SK-MEL-5 (cell line): ENCODE measurements around the gene KCNJ2. TPM values are rescaled to one million over a fixed set of nuclear protein-coding genes. Genes with fewer than 3 reads are reported as not detected.

Experiments
- DNase-seq: peaks from one replicate; pipeline ENCODE4 v3.0.0-alpha.2; 2016; ENCODE audit warnings: low read depth, low spot score
- in situ Hi-C: cut with HindIII; loops from 2 replicates; pipeline ENCODE4 v1.10.0; 2016; ENCODE audit warnings: low sequenced_read_pairs, high pct_unique_total_duplicates, low pct_unique_long_range_greater_than_20kb
- polyA plus RNA-seq, 2 experiments: library from polyadenylated mRNA; depleted of rRNA; stranded (reverse); fragments of >200 nt; gene quantifications; 2 replicates each; pipeline ENCODE4 v1.2.3, GENCODE V29; 2015
- total RNA-seq: library from RNA; depleted of rRNA; stranded (reverse); fragments of >200 nt; shearing (Covaris generic); gene quantifications from 2 replicates; pipeline ENCODE4 v1.2.3, GENCODE V29; 2014; rRNA removed

The KCNJ2 gene
- total RNA-seq = 1.0 and 1.2 TPM in 2 replicates
- polyA plus RNA-seq (2015; cell fraction: cytosol; rRNA removed) = 0.16 and 0.36 TPM in 2 replicates
- polyA plus RNA-seq (2015; cell fraction: nucleus; rRNA removed) = 0.09 and 1.4 TPM in 2 replicates

DNA sequence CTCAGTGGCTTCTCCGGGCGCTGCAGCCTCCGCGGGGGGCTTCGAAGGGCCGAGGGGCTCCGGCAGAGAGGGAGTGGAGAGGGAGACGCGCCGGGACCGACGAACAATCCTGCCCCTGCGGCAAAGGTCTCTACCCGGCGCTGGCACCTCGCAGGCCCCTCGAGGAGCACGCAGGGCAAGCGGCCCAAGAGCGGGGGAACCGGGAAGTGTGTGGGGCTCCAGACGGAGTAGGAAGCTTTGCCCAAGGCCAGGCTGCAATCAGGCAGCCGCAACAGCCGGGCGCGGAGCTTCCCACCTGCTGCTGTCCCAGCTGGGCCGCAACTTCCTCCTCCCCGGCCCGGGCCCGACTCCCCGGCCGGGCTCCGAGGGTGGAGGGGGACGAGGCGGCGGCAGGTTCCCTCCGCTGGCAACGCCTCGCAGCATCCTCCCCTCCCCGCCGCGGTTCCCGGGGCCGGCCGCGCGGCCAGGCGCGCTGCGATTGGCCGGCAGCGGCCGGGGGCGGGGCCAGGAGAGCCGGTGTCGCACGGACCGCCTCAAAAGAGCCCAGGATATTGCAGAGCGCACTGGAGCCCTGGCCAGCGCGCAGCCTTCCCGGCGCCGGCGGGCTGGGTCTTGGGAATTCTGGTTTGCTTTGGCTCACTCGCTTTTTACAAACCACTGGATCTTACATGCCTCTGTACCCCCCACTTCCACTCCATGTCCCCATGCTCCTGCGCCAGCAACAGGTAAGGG lies at the start of gene KCNJ2:
KCNJ2 (plus strand) TSS at position 556 of the 732 bp plus-strand sequence. CDS start 5,508 bp downstream, outside the sequence.
- in situ Hi-C loops = no loop called here
- peak; percentile 84 for DNase-seq

DNA sequence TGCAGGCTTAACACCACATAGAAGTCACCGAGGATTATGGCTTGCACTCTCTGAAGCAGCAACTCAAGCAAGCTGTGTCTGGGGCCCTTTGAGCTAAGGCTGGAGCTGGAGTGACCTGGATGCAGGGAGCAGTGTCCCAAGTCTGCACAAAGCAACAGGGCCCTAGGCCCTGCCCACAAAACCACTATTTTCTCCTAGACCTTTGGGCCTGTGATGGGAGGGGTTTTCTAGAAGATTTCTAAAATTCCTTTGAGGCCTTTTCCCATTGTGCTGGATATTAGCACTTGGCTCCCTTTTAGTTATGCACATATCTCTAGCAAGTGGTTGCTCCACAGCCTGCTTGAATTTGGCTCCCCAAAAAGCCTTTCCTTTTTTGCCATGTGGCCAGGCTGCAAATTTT lies 49.8 kb upstream of the KCNJ2 start:
- in situ Hi-C loops = no loop called here
- no peak for DNase-seq

DNA sequence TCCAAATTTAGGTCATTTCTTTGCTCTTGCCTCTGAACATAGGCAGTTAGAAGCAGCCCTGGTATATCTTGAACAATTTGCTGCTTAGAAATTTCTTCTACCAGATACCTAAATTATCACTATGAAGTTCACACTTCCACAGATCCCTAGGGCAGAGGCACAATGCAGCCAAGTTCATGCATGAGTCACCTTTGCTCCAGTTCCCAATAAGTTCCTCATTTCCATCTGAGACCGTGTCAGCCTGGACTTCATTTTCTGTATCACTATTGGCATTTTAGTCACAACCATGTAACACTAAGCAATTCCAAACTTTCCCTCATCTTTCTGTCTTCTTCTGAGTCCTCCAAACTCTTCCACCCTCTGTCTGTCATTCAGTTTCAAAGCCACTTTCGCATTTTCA lies 49.3 kb upstream of the KCNJ2 start:
- in situ Hi-C loops = no loop called here
- DNase-seq = no peak

DNA sequence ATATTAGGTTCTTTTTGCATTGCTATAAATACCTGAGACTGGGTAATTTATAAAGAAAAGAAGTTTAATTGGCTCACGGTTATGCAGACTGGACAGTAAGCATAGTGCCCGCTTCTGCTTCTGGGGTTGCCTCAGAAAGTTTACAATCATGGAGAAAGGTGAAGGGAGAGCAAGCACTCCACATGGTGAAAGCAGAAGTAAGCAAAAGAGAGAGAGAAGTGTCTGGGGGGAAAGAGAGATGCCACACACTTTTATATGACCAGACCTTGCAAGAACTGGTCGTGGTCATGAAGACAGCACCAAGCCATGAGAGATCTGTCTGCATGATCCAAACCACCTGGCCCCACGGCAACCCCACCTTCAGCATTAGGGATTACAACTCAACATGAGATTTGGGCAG lies 48.9 kb upstream of the KCNJ2 start:
- in situ Hi-C loops = no loop called here

DNA sequence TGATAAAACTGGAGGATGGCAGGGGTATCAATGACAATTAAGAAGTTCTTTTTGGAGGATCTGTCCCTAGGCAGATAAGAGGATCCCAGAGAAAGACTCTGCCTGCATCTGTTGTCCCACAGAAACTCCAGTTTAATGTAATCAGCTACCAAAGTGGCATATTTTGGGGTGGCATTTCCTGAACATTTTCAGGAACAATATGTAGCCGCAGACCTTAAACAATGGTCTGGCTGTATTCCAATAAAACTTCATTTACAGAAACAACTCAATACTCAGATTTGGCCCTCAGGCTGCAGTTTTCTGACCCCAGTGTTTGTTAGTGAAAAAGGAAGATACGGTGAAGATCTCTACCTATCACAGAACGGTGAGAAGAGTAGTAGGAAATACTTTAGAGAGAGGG lies 48.2 kb upstream of the KCNJ2 start:
- DNase-seq = no peak
- in situ Hi-C loops = no loop called here

More for the DNA sequence above, 48.9 kb upstream of the KCNJ2 start:
- no peak for DNase-seq

DNA sequence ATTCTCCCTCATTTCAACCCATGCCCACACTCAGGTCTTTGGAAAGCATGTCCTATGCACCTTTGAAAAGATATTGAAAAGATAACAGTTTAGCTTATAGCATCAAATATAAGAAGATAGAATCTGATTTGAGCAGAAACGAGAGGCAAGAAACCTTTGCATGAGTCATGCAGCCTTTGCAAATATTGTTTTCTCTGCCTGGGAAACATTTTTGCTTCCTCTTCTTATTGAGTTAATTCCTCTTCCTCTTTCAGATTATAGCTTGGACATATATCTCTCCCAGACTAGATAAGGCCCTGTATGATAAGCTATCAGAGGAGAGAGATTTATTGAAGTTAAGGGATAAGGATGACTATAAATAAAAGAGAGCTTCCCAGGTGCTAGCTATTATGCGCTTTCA lies 46.1 kb upstream of the KCNJ2 start:
- DNase-seq = no peak
- in situ Hi-C loops = no loop called here

DNA sequence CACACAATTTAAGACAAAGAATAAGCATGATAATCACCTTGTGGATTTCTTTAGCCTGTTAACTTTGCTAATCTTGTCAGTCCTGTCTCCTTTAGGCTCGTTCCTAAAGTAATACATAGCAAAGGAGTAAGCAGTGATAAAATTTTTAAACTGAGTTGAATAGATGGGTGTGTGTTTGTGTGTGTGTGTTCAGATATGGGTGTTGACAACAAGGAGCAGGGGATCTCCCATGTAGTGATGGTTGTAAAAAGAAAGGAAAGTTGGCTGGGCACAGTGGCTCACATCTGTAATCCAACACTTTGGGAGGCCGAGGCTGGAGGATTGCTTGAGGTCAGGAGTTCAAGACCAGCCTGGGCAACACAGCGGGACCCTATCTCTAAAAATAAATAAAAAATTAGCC lies 44.6 kb upstream of the KCNJ2 start:
- DNase-seq = no peak
- in situ Hi-C loops = no loop called here

DNA sequence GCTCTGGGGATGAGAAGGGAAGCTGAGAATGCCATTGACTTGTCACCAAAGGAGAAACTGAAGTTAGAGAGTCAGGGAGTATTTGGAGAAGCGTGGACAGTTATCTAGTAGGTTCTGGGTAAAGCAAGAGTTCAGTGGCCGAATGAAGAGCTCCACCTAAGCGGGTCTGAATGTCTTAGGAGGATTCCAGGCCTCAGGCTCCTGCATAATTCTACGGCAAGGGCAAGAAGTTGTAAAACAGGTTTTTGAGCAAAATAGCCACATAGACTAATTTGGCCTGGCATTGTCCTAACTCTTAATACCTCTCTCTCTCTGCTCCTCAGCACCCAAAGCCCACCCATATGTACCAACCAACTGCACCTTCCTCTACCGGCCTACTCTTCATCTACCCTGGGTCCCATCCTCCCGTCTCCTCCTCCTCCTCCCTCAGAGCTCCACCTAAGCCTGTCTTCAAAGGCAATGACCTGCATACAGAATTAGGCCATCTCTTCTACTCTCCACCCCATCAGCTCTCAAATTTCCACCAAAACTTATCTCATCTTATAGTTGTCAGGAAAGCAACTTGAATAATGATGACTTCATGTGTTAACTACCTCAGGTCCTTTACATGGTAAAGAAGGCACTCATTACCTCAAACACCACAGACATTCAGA lies 42.0 kb upstream of the KCNJ2 start:
- in situ Hi-C loops = no loop called here
- DNase-seq = no peak

DNA sequence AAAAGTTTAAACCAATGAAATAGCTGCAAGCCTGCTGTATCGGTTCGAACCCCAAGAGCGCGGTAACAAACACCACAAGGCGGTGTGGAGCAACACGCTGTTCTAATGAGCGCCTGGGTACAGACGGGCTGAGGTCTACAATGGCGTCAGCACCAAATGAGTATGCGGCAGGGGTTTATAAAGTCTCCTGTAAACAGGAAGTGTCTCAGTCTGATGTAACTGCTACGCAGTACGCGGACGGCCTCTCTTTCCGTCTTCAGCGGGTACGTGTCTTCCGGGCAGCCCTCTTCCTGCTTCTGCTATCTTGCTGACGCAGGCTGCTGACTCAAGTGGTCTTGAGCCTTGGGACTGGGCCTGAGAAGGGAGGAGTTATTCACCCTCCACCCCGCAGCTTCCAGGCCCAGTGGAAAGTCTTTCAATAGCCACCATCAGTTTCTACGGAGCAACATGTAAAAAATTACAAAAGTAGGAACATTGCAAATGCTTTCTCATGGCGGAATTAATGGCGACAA lies 40.5 kb upstream of the KCNJ2 start:
- in situ Hi-C loops = no loop called here
- no peak for DNase-seq

DNA sequence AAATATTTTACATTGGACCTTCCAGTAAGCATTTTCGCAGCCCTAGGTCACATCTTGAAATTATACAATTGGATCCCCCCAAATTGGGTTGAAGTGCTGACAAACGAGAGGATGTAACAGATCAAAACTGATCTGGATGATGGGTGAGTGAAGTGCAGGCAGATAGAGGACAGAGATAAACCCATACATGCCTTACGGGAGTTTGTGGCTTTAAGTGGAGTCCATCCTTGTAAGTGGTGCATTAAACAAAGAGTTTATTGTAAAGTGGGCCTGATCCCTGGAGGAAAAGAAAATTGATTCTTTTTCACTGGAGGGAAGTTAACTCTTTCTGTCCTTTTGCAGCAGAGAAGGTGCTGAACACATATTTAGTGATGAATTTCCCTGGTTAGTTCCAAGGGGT lies 39.0 kb upstream of the KCNJ2 start:
- DNase-seq = peak; percentile 91
- in situ Hi-C loops = no loop called here

DNA sequence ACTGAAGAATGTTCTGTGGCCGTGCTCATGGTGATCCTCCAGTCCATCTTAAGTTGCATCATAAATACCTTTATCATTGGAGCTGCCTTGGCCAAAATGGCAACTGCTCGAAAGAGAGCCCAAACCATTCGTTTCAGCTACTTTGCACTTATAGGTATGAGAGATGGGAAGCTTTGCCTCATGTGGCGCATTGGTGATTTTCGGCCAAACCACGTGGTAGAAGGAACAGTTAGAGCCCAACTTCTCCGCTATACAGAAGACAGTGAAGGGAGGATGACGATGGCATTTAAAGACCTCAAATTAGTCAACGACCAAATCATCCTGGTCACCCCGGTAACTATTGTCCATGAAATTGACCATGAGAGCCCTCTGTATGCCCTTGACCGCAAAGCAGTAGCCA lies 36.8 kb upstream of the KCNJ2 start:
- in situ Hi-C loops = no loop called here
- no peak for DNase-seq

DNA sequence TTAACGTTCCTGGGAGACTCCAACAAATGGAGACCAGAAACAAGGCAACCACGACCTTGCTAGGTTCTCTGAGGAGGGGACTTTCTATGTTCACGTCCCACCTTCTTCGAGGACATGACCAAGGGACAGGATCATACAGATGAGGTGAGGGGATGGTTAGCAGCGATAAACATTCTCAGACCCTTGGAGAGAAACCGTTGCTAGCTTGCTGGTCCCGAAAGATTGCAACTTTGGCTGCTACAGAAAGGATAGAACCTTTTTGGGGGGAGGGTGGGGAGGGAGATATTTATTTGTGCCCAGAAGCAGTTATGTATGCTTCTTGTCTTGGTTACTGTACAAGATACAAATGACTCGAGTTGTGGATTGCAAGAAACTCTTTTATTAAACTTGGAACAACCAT lies 35.3 kb upstream of the KCNJ2 start:
- DNase-seq = no peak
- in situ Hi-C loops = no loop called here

DNA sequence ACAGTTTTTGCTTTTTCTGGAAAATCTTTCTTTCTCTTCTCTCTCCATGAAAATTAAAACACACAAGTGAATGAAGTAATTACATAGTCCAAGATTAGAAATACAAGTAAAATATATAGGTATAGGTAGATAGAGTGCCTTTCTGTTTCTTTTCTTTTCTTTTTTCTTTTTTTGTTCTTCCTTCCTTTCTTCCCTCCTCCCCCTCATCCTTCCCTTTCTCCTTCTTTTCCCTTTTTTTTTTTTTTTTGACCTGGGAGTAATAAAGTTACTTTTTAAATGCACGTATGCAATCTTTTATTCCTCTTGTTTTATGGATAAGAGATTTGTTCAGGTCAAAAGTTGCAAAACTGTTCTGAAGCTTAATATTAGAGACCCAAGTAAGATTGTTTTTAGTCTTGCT lies 34.6 kb upstream of the KCNJ2 start:
- in situ Hi-C loops = no loop called here
- no peak for DNase-seq

DNA sequence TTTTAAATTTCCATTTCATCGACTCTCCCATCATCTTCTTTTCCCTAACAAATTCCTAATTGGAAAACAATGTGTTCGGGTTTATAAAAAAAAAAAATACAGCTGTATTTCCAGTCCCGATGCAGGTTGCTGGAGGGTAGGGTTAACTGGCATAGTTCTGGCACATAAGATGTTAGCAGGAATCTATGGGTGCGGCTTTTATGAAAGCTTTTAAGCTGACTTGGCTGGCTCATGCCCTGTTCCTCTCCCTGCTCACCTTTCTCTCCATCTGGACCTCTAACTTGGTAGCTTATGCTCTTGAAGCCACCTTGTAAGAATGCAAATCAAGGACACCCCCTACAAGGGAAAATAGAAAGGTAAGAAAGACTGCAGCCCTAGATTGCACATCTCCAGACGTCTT lies 33.2 kb upstream of the KCNJ2 start:
- DNase-seq = no peak
- in situ Hi-C loops = no loop called here

DNA sequence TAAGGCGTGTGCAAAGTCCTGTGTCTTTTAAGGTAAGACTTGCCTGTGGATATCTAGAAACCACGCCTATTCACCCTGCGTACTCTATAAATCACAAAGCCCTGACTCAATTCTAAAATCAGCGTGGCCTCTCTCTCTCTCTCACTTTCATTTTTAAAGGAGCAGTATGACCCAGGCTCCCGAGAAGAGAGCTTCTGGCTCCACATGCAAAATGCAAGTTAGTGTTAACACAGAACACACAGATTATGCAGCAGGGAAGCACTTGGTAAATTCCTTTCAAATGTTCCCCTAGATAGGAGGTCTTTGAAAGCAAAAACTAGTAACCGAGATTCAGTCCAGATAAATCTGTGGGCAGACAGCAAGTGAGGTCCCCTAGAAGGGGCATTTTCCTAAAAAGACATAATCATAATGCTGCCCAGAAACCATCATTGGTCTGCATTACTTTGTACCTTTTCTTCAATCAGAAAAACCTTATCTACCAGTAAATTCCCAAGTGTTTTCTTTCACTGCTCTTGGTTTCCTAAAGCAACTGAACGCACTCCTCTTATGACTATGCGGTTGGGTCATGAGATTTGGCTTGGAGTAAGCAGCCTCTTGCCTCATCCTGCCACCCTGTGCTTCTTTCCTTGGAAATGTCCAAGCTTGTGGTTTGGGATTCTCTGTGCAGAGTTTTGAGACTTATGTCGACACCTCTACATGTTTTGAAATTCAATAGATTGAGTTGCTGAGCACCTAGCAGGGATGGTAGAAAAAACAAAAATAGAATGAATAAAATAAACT lies 31.7 kb upstream of the KCNJ2 start:
- in situ Hi-C loops = no loop called here
- peak; percentile 98 for DNase-seq

DNA sequence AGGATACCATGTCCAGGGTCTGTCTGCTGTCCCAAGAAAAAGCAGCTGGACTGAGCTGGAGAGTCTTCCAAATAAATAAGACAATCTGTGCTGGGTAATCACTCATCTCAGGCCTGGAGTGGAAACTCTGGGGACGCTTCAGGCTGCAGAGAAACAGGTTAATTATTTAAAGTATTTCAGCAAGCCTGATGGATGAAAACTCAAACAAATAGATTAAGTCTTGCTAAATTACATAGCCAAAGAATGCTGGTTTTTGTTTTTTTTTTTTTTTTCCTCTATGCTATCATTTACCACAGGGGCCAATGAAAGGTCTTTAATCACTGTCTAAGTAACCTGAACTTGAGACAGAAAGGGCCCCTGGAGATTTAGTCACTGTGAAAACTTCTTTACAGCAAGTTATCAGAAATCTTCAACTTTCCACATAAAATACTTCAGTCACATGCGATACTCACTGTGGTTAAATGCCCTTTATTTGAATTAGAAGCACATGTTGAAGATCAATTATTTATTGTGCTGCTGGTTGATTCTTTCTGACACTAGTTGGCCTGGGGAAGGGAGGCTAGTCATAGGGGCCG lies 31.0 kb upstream of the KCNJ2 start:
- in situ Hi-C loops = no loop called here
- DNase-seq = peak; percentile 53

DNA sequence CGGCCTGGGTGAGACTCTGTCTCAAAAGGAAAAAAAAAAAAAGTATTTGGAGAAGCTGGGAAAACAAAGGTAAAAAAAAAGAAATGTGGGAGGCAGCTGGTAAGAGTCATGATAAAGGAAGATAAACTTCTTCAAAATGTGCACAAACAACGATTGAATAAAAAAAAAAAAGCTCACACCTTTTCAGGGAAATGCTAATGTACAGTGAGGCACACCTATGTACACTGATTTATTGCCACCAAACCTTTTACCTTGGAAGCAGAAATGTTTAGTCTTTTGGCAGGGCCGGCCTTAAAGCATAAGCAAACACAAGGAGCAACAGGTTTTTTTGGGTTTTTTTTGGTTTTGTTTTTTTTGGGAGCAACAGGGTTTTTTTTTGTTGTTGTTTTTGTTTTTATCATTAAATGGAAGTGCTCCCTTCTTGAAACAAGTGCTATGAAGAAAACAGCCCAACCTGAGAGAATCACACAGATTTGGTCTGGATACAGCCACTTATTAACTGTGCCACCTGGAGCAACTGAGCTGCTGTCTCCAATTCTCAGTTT lies 29.8 kb upstream of the KCNJ2 start:
- DNase-seq = no peak
- in situ Hi-C loops = no loop called here
